HepG2 (cell line): ENCODE data around the gene TSPAN17. TPM values are rescaled to one million over a fixed set of nuclear protein-coding genes. Genes with fewer than 3 reads are reported as not detected.

ENCODE experiments used
- ATAC-seq: fragments of 200-7000 bp; cut with Tn5 transposase; 3 replicates; pipeline ENCODE4 v1.9.1; 2020; ENCODE audit warnings: mild to moderate bottlenecking, moderate library complexity
- BruUV-seq: library from RNA; stranded (reverse); fragments of 400-500 nt; replicated peaks from 2 replicates; lab custom pipeline; 2021; lab: Mats Ljungman, UMichigan
- CTCF ChIA-PET: fragments of 300-600 bp; formaldehyde crosslinking; extraction: SDS; loops from one replicate; lab custom pipeline; 2021; ENCODE audit warnings: low total read pairs, inconsistent platforms, low intra/inter-chr PET ratio; lab: Yijun Ruan, JAX
- POLR2A ChIA-PET: fragments of 350-600 bp; sonication (Branson Sonifier 250); formaldehyde crosslinking; loops from one replicate; lab custom pipeline; 2020; ENCODE audit warnings: antibody characterized with exemption, inconsistent platforms; lab: Yijun Ruan, JAX
- DNase-seq: peaks from one replicate; pipeline ENCODE4 v3.0.0-alpha.2; 2015; ENCODE audit warnings: low spot score
- FAIRE-seq: peaks from 3 replicates; lab custom pipeline; 2011; peaks lifted over from hg19 to GRCh38; lab: Jason Lieb, UNC
- H2AFZ ChIP-seq: one replicate; pipeline ENCODE4 v1.6.1; 2011; ENCODE audit warnings: low read length, inconsistent platforms
- H3K27ac ChIP-seq: fragments of 300-600 bp; 3 replicates; pipeline ENCODE4 v1.8.0; 2011; ENCODE audit warnings: mixed run types, mild to moderate bottlenecking, mixed read lengths, low read length, inconsistent platforms; ENCODE audit not compliant: insufficient read depth; ENCODE audit errors: extremely low read length
- H3K27me3 ChIP-seq, 2 experiments: fragments of 200-600 bp in 1 of 2; 2 replicates in 1 of 2; 3 replicates in 1 of 2; pipeline versions ENCODE4 v1.6.0 to v1.8.0; 2011; ENCODE audit warnings: low read length in 2 of 2, mild to moderate bottlenecking in 2 of 2, moderate library complexity in 2 of 2, inconsistent platforms in 1 of 2; ENCODE audit not compliant: insufficient read depth in 2 of 2, control insufficient read depth in 1 of 2
- H3K36me3 ChIP-seq, 2 experiments: fragments of 200-600 bp in 1 of 2; replicated peaks in 1 of 2; 2 replicates in 1 of 2; 3 replicates in 1 of 2; pipeline versions ENCODE4 v1.5.1 to v1.8.0; 2011; ENCODE audit warnings: low read length in 2 of 2, inconsistent platforms in 1 of 2; ENCODE audit not compliant: insufficient read depth in 2 of 2, control insufficient read depth in 1 of 2
- H3K4me1 ChIP-seq: 2 replicates; pipeline ENCODE4 v1.5.1; 2012; ENCODE audit warnings: low read length, inconsistent platforms; ENCODE audit not compliant: insufficient read depth
- H3K4me2 ChIP-seq: 2 replicates; pipeline ENCODE4 v1.6.0; 2011; ENCODE audit warnings: low read depth, low read length, inconsistent platforms
- H3K4me3 ChIP-seq, 3 experiments: fragments of 200-600 bp in 1 of 3; sonication (generic), shearing (Covaris generic) in 1 of 3; replicated peaks in 1 of 3; 2 replicates each; pipeline ENCODE4 v1.5.1; 2011 to 2016; ENCODE audit warnings: low read length in 3 of 3, inconsistent platforms in 2 of 3, low read depth in 2 of 3, mild to moderate bottlenecking in 2 of 3, control low read depth in 1 of 3, mixed read lengths in 1 of 3; ENCODE audit not compliant: insufficient read depth in 1 of 3
- H3K79me2 ChIP-seq: one replicate; pipeline ENCODE4 v1.6.1; 2011; ENCODE audit warnings: low read length, inconsistent platforms; ENCODE audit not compliant: insufficient read depth
- H3K9ac ChIP-seq: 2 replicates; pipeline ENCODE4 v1.6.0; 2011; ENCODE audit warnings: mild to moderate bottlenecking, low read depth, low read length, inconsistent platforms; ENCODE audit not compliant: insufficient read depth
- H3K9me3 ChIP-seq: 2 replicates; pipeline ENCODE4 v1.5.1; 2012; ENCODE audit warnings: mild to moderate bottlenecking, low read length
- H4K20me1 ChIP-seq: 2 replicates; pipeline ENCODE4 v1.6.0; 2011; ENCODE audit warnings: inconsistent platforms, mild to moderate bottlenecking, low read length, moderate library complexity; ENCODE audit not compliant: insufficient read depth
- CREB3 ChIP-seq: sonication (generic); formaldehyde crosslinking; IDR thresholded peaks from 2 replicates; pipeline ENCODE4 v1.5.0; 2020; ENCODE audit warnings: missing genetic modification reagents
- NFIB ChIP-seq: sonication (generic); formaldehyde crosslinking; IDR thresholded peaks from 2 replicates; pipeline ENCODE4 v1.9.0; 2021; ENCODE audit warnings: missing genetic modification reagents, mild to moderate bottlenecking, borderline replicate concordance
- TFDP2 ChIP-seq: sonication (generic); formaldehyde crosslinking; IDR thresholded peaks from 2 replicates; pipeline ENCODE4 v1.4.0; 2020; ENCODE audit warnings: missing genetic modification reagents
- ZKSCAN5 ChIP-seq: sonication (generic); formaldehyde crosslinking; IDR thresholded peaks from 2 replicates; pipeline ENCODE4 v1.5.1; 2020; ENCODE audit warnings: mild to moderate bottlenecking, missing genetic modification reagents
- ZNF354B ChIP-seq: sonication (generic); formaldehyde crosslinking; IDR thresholded peaks from 2 replicates; pipeline ENCODE4 v1.8.0; 2022; ENCODE audit warnings: mild to moderate bottlenecking, missing genetic modification reagents
- ZNF839 ChIP-seq: sonication (generic); formaldehyde crosslinking; IDR thresholded peaks from 2 replicates; pipeline ENCODE4 v1.4.0; 2020; ENCODE audit warnings: missing genetic modification reagents, mild to moderate bottlenecking, borderline replicate concordance
- ZXDC ChIP-seq: sonication (generic); formaldehyde crosslinking; IDR thresholded peaks from 2 replicates; pipeline ENCODE4 v1.5.0; 2020; ENCODE audit warnings: mild to moderate bottlenecking, missing genetic modification reagents
- WGBS: methylation state at CpG from one replicate; pipeline ENCODE4 v1.1.6; 2017; ENCODE audit warnings: low lambda C conversion rate; 5-methylcytosine and 5-hydroxymethylcytosine counted together
- in situ Hi-C: cut with HindIII; loops from 2 replicates; pipeline ENCODE4 v1.10.0; 2017; ENCODE audit warnings: low pct_unique_long_range_greater_than_20kb; ENCODE audit not compliant: extremely low pct_ligation_motif_present
- intact Hi-C: fragments of 100-400 bp; cut with micrococcal nuclease; formaldehyde crosslinking; loops from one replicate; pipeline ENCODE4 v1.10.0; 2022; ENCODE audit not compliant: unreplicated experiment
- polyA plus RNA-seq, 8 experiments: library from polyadenylated mRNA; depleted of rRNA in 3 of 8; stranded (reverse) in 7 of 8; unstranded in 1 of 8; fragments of >200 nt; fragmentation: Illumina TruSeq in 4 of 8; extraction: Trizol in 4 of 8; gene quantifications; 2 replicates each; pipeline versions ENCODE4 v1.2.1 to v1.2.3, GENCODE V29; 2011 to 2016; ENCODE audit warnings: low read depth in 4 of 8, missing spikeins in 1 of 8, mixed read lengths in 1 of 8; ENCODE audit not compliant: insufficient read depth in 1 of 8
- total RNA-seq, 5 experiments: library from RNA; depleted of rRNA; stranded (reverse); fragments of >200 nt; fragmentation: Illumina TruSeq; extraction: Trizol; gene quantifications; 2 replicates each; pipeline ENCODE4 v1.2.3, GENCODE V29; 2016; ENCODE audit warnings: low read depth in 1 of 5

The TSPAN17 gene
- total and polyA plus RNA-seq, 2 of the 13 experiments (the other 11 are each of a cell fraction or from before 2014, with no cell fraction given) = 11.5 to 15.0 TPM

GRCh38 chr5:176608142-176608705, 39.1 kb upstream of the TSPAN17 start:
- Histone ChIP-seq H3K9ac (no peak overlapping the region), H3K79me2 (no peaks in the 10 kb centered on the region), H3K4me1 (peaks cover 20% of the 10 kb centered on the region), H3K27ac (no peak overlapping the region), H3K36me3 (no peaks in the 10 kb centered on the region), H3K9me3 (no peaks in the 10 kb centered on the region), H4K20me1 (no peaks in the 10 kb centered on the region), H3K4me3 (no peak overlapping the region), H3K27me3 (no peaks in the 10 kb centered on the region; a peak in 1 of 5 replicates), H3K4me2 (no peak overlapping the region), H2AFZ (no peak overlapping the region)
- no peak for ATAC-seq
- DNase-seq = no peak
- in situ Hi-C loops (no loop called here), intact Hi-C loops (no loop called here)
- WGBS = 89% methylated on average over 1 of the region's 4 CpGs
- no TSS peak for BruUV-seq
- FAIRE-seq = no peak
- ChIA-PET CTCF (no interaction called here), POLR2A (no interaction called here)
- no peak for TF ChIP-seq CREB3 (CRISPR knock-in tag)
- no peak for TF ChIP-seq ZNF839 (CRISPR knock-in tag)
- TF ChIP-seq NFIB = no peak
- no peak for TF ChIP-seq ZKSCAN5 (CRISPR knock-in tag)
- TF ChIP-seq ZNF354B (CRISPR knock-in tag) = no peak

- Histone ChIP-seq H3K4me1 (peaks cover 14% of the 10 kb centered on the region), H2AFZ (no peak overlapping the region), H4K20me1 (no peaks in the 10 kb centered on the region), H3K9me3 (no peaks in the 10 kb centered on the region), H3K4me2 (peak overlapping the region; percentile 66), H3K4me3 (peak overlapping the region in 2 of 3 experiments; percentile 59 to 76; a peak in 3 of 6 replicates), H3K27ac (no peak overlapping the region), H3K36me3 (no peaks in the 10 kb centered on the region), H3K9ac (no peak overlapping the region; the same call in 1 of the 2 replicates), H3K79me2 (no peaks in the 10 kb centered on the region), H3K27me3 (no peaks in the 10 kb centered on the region; a peak in 2 of 5 replicates)
- CTCF ChIA-PET = no interaction called here
- WGBS = 73% methylated on average over 20 of the region's 46 CpGs
- POLR2A ChIA-PET = no interaction called here
- BruUV-seq = TSS peak; percentile 57
- in situ Hi-C loops (no loop called here), intact Hi-C loops (no loop called here)
- DNase-seq (no peak), ATAC-seq (no peak; the same call in 1 of the 3 replicates), FAIRE-seq (no peak)
- TF ChIP-seq TFDP2 (CRISPR knock-in tag) (0 out of 2 replicates have a peak, but pooled peaks have one; percentile 35), ZXDC (CRISPR knock-in tag) (0 out of 2 replicates have a peak, but pooled peaks have one; percentile 30)
These were observed 38.2 kb upstream of the TSPAN17 start for GRCh38 chr5:176608937-176609723.
